Stimulated activated CD4-positive, alpha-beta T cell treated with anti-CD3 and anti-CD28 coated beads, Interleukin-2, amount 100 ng/mL, for 4 hours (primary cell): ENCODE measurements around the gene GARIN5A.
A peak's percentile ranks its signal among the peaks of the same experiment; 100 is the strongest.
"Not testable (repeated sequence)": the region's sequence is repeated elsewhere in the genome, so short reads cannot be mapped to it uniquely, and the experiment has no call there.

ENCODE experiments used
- DNase-seq: peaks from one replicate; pipeline ENCODE4 v3.0.0-alpha.2; 2020; ENCODE audit warnings: low read depth

GARIN5A gene

GRCh38 chr19:50488389-50489194, 11.9 kb upstream of the GARIN5A start:
- DNase-seq: no peak

GRCh38 chr19:50486823-50487515, 10.3 kb upstream of the GARIN5A start:
- DNase-seq: peak; percentile 14

GRCh38 chr19:50485284-50485955, 8.8 kb upstream of the GARIN5A start:
- no peak for DNase-seq

GRCh38 chr19:50482916-50483315, 6.3 kb upstream of the GARIN5A start:
- DNase-seq: no peak

DNA sequence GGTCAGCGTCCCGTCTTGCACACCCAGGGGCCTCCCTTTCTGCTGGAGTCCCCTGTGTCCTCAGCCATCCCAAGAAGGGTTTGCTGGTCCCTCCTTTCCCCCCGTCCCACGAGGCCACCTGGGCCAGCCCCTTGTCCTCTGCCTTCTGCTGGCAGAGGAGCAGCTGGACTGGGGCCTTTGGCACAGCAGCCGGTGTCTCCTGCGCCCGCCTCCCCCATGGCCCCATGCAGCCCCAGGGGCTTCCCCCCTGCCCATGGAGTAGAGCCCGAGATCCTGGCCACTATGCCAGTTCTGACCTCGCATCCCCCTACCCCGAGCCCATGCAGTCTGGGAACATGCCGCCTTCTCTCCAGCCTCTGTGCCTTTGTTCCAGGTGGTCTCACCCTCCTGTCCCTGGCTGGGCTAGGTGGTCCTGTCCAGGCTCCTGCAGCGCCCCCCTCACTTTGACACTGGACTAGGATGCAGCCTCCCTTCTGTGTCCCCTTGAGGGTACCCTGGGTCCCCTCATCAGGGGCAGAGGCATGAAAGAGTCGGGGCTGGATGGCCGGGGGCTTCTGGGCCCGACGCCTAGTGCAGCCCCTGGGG, 5.7 kb upstream of the GARIN5A start:
- DNase-seq: no peak

- no peak for DNase-seq
Observed at GRCh38 chr19:50481351-50482149, 4.9 kb upstream of the GARIN5A start.

GRCh38 chr19:50480281-50481111, 3.8 kb upstream of the GARIN5A start:
- no peak for DNase-seq

DNA sequence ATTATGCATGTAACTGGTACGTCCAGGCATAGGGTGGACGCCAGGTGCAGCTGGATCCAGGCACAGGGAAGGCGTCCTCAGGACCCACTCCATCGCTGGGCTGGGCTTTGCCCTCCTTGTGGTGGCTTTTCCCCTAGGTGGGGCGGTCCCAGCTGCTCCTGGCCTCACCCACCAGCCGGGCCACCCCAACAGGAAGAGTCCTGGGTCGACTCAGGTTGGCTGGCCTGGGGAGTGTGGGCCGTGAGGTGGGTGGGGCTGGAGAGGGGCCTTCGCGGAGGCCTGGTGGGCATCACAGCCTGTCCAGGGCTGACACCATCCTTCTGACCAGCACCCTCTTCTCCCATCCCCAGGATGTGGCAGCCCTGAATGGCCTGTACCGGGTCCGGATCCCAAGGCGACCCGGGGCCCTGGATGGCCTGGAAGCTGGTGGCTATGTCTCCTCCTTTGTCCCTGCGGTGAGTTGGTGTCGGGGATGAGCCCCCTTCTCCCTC, 3.2 kb upstream of the GARIN5A start:
- DNase-seq: no peak

GRCh38 chr19:50478901-50479715, 2.5 kb upstream of the GARIN5A start:
- DNase-seq: no peak

DNA sequence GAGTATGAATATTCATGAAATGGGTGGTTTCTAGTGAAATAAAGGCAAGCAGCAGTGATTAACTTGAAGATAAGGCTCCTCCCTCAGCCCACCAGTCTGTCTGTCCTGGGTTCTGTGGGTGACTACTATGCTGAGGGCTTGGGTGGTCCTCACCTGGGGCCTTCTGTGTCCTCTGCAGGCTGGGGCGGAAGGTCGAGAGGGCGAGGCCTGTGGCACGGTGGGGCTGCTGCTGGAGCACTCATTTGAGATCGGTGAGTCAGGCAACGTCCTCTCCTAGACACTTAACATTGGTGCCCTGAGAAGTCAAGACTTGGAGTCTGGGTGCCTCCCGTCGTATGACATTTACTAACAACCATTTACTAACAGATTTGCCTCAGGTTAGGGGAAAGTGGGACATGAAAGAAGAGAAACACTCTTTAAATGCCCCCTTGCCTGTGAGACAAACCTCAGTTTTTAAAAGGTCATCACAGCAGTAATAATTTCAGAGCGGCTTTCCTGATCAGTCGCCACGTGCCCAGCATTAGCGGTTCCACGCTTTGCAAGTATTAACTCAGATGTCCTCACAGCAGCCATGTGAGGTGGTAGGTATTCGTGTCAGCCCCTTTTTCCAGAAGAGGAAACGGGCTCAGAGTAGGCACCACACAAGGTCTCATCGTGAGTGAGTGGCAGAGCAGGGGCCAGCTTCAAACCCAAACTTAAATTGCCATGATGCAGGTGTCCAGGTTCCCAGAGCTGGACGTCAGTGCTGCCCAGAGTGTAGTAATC, 1.3 kb upstream of the GARIN5A start:
- DNase-seq: no peak

- no peak for DNase-seq
Observed at GRCh38 chr19:50476907-50477238, 225 bp upstream of the GARIN5A start.

- DNase-seq: no peak
Observed at GRCh38 chr19:50475736-50476223, 868 bp downstream of the GARIN5A start.

GRCh38 chr19:50475101-50475568, 1.5 kb downstream of the GARIN5A start:
- DNase-seq: no peak

DNA sequence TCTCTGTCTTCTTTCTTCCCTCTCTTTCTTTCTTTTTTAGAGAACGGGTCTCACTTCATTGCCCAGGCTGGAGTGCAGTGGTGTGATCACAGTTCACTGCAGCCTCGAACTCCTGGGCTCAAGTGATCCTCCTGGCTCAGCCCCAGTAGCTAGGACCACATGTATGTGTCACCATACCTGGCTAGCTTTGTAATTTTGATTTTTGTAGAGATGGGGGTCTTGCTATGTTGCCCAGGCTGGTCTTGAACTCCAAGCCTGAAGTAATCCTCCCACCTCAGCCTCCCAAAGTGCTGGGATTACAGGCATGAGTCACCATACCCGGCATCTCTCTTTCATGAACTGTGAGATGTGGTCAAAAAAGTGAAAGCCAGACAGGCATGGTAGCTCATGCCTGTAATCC, 3.3 kb downstream of the GARIN5A start:
- DNase-seq: not testable (repeated sequence)

DNA sequence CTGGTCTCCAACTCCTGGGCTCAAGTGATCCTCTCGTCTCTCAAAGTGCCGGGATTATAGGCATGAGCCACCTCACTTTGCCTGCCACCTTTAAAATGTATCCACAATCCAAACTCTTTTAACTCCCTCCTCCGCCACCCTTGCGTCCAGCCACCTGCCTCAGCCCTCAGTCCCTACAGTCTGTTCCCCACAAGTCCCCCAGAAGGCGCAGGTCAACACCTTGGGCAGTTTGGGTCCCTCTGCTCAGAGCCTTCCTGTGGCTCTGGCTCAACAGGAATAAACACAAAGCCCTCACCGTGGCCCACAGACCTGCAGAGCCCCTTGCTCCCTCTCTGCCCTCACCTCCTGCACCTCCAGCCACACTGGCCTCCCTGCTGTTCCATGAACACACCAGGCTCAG, 7.8 kb downstream of the GARIN5A start:
- DNase-seq: no peak

DNA sequence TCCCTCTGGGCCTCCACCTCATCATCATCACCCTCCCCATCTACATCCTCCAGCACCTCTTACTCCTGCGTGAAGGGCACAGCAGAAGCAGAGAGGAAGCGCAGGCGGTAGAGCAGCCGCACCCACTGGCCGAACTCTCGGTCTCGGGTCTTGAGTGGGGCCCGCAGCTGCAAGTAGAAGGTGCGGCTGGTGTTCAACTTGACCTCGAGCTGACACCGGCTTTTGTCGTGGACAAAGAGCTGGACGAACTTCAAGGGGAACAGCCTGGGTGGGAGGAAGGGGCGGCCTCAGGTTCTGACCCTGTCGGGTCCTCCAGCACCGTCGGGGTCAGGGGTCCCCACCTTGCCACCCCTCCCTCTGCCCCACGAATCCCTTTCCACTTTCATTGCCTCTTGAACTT, 9.1 kb downstream of the GARIN5A start:
- no peak for DNase-seq

DNA sequence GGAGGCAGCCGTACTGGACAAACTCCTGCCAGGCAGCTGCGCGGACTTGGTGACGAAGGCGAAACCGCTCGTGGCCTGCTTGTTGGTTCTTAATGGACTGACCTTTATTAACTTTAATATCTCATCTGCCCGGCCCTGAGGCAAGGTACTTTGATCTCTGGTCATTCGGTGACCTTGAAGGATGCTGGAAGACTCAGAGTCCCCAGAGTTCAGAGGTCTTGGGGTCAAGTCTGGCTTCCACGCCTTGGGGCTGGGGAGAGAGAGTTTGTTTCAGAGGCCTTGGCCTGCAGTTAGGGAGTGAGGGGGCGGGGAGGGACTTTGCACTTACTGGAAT, 10.0 kb downstream of the GARIN5A start:
- no peak for DNase-seq

DNA sequence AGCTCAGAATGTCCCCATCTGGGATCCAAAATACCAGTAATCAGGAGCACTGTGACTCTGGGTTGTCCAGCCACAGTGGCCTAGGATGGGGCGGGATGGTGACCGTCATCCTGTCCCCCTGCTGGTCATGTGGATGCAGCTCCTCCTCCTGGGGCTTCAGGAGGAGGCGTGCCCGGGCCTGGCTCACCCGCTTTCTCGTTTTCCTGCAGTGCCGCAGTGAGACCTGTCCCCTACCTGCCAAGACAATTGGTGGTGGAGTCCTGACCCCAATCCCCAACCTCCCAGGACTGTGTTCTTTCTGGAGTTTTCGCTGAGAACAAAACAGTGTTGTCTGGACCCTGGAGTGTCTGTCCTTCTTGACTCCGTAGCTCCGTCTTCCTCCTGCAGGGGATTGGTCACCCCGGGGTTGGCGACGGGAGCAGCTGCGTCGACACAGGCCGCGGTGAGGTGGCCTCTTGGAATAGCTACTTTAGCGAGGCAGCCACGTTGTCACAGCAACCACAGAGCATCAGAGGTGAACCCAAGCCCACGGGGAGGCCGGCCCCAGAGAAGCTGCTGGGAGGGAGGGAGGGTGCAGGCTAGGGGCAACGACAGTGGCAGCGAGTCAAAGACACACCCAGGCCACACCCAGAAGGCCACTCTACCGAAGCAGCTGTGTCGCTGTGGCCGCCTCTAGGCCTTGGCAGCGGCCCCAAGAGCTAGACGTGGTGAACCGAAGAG, 10.5 kb downstream of the GARIN5A start:
- DNase-seq: no peak
